NCI-H2196 (cell line): ENCODE data around the gene PATJ.
"Not testable (repeated sequence)": the region's sequence is repeated elsewhere in the genome, so short reads cannot be mapped to it uniquely, and the experiment has no call there.

ENCODE experiments used
- DNase-seq: peaks from one replicate; lab custom pipeline; 2025; ENCODE audit not compliant: unreplicated experiment; lab: John Stamatoyannopoulos, UW

PATJ gene

DNA sequence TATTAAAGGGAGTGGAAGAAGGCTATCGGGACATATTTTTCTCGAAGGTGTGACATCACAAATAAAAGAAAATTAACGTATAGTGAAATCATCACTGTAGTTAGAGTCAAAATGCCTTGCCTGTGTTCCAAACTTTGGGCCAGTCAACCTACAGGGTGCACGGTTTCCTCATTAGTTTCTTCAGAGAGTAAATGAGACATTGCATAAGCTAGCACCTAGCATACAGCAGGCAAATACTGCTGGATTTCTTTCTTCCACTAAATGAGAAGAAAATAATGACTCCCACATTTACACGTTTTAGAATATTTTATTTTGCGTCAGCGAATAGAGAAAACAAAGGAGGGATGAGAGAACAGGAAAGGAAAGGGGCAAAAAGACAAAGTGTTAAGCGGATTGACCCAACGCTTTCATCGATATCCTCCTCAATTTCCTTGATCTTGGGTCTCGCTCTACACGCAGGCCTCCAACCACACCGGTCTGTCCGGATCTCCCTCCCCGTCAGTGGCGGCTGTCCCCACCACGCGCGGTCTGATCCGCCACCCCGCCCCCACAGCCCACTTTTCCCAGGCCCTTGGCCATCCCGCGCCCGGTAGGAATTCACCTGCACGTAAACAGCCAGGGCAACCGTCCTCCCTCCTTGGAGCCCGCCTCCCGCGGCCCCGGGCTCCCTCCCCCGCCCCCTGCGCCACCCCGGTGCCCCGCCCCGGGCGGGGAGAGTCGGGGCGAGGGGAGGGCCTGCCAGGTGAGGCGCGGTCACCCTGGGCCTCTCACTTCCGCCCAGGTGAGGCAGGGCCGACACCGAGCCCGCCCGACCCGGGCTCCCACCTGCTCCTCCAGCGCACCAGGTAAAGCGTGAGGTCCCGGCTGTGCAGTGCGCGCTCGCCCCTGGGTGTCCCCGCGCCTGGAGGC lies at the start of gene PATJ:
PATJ (plus strand) TSS at position 770 of the 909 bp plus-strand sequence. CDS start 20,413 bp downstream, outside the sequence.
- DNase-seq, result peak; percentile 90

GRCh38 chr1:61699911-61700851 lies 42.1 kb upstream of the PATJ start:
- no peak for DNase-seq

- no peak for DNase-seq
These were observed 33.0 kb upstream of the PATJ start for GRCh38 chr1:61708953-61709907.

GRCh38 chr1:61709908-61710289 lies 32.4 kb upstream of the PATJ start:
- DNase-seq, result no peak

DNA sequence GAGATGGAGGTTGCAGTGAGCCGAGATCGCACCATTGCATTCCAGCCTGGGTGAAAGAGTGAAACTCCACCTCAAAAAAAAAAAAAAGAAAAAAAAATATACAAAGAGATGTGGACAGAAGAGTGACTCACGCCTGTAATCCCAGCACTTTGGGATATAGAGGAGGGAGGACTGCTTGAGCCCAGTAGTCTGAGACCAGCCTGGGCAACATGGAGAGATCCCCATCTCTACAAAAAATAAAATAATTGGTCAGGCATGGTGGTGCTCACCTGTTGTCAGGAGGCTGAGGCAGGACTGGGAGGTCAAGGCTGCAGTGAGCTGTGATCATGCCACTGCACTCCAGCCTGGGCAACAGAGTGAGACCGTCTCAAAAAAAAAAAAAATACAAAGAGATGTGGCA lies 31.0 kb upstream of the PATJ start:
- not testable (repeated sequence) for DNase-seq

DNA sequence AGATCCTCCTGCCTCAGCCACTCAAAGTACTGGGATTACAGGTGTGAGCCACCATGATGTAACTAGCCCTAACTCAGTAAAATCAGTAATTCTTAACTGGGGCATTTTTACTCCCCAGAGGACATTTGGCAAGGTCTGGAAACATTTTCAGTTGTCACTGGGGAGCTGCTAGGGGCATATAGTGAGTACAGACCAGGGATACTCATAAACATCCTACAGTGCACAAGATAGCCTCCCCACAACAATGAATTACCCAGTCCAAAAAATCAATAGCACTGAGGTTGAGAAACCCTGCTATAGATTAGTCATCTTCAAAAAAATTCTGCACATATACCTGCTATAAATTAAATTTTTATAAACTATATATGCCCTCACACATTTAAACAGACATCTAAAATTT lies 30.3 kb upstream of the PATJ start:
- DNase-seq, result no peak

GRCh38 chr1:61718996-61719663 lies 23.1 kb upstream of the PATJ start:
- DNase-seq, result not testable (repeated sequence)

- DNase-seq, result no peak
These were observed 17.8 kb upstream of the PATJ start for GRCh38 chr1:61724506-61724812.

DNA sequence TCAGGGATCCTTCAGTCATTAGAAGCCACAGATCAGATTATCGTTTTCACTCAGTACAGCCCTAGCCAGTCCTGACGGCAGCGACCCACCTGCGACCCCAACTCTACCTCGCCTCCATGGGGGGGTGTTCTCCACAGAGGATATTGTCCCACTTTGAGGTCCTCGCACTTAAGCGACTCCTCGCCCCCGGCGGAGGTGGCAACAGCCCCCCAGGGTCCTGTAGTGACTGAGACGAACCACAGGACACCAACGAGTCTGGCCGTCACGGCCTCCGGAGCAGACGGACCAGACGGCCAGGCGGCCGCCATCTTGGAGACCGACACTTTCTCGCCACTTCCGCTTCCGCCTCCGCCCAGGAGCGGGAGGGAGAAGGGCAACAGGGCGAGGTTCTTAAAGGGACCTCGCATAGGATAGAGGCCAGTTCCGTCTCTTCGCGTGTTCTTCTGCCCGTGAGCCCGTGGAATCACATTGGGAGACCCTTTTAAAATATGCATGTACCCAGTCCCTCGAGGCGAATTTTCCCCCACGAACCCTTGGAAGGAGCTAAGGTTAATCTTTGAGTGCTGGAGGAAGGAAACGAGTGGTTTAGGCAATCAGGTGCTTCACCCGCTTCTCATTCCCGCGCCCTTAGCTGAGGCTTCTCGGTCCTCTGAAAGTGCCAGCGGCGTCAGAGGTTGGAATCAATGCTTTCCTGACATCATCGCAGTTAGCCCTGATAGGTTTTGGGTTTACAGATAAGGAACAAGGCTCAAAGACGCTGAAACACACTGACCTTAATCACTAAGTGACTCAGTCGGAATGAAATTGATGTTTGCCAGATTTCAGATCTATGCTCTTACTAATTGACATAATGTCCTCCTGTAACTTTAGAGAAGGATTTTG lies 17.2 kb upstream of the PATJ start, which contains the start of gene TM2D1:
TM2D1 (minus strand) TSS at position 329 of the 882 bp plus-strand sequence; CDS start at position 308, 21 bp downstream.
- peak; percentile 94 for DNase-seq

DNA sequence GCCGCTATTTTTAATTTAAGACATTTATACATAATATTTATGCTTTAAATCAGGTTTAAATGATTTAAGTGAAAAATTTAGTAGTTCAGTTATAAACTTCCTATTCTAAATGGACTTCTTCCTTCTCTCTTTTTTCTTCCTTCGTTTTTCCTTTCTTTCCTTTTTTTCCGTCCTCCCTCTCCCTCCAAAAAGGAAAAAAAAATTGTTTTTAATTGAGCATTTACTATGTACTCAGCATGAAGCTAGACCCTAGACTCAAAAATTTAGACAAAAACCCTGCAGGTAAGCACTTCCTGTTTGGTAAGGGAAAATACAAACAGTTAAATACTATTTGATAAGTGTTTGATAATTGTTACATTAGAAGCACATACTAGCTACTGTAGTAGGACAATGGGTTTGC lies 14.7 kb upstream of the PATJ start:
- DNase-seq, result no peak

DNA sequence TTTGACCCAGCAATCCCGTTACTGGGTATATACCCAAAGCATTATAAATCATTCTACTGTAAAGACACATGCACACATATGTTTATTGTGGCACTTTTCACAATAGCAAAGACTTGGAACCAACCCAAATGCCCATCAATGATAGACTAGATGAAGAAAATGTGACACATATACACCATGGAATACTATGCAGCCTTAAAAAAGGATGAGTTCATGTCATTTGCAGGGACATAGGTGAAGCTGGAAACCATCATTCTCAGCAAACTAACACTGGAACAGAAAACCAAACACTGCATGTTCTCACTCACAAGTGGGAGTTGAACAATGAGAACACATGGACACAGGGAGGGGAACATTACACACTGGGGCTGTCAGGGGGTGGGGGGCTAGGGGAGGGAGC lies 11.6 kb upstream of the PATJ start:
- DNase-seq, result not testable (repeated sequence)

- DNase-seq, result no peak
These were observed 9.6 kb upstream of the PATJ start for GRCh38 chr1:61732726-61733125.

DNA sequence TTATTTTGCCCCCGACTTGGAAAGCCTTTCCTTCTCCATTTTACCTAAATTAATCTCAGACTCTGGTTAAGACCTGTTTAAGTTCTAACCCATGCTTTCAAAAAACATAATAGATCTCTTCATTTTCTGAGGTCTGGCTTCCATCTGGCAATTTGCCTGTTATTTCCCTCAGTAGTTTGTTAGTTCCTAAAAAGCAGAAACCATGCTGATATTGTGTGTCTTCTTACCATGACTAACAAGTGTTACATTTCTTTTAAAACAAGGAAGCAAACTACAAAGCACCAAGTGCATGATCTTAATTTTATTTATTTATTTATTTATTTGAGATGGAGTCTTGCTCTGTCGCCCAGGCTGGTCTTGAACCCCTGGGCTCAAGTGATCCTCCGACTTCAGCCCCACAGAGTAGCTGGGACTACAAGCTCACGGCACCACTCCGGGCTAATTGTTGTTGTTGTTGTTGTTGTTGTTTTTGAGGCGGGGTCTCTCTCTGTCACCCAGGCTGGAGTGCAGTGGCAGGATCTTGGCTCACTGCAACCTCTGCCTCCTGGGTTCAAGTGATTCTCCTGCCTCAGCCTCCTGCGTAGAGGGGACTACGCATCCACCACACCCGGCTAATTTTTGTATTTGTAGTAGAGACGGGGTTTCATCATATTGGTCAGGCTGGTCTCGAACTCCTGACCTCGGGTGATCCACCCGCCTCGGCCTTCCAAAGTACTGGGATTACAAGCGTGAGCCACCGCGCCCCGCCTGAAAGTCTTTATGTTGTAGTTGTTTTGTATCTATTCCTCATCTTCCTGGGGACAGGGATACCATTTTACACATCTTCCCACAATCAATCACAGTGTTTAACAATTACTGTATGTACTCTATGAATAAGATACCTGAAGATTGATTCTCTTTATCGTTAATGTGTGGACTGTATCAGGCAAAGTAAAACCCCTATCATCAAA lies 1.3 kb upstream of the PATJ start:
- DNase-seq, result no peak

GRCh38 chr1:61742620-61743430 lies 545 bp downstream of the PATJ start:
- peak; percentile 23 for DNase-seq

DNA sequence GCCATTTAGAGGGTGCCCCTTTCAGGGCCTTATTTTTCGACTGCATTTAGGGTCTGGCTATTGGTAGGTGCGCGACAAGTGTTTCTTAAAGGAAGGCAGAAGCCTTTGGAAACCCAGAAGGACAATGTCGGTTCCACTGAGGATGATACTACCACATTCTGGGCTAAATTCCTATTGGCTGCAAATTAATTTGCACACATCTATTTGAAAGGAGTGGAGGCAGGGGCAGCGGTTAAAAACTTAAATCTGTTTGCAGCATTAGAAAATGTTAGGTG lies 1.1 kb downstream of the PATJ start:
- no peak for DNase-seq

GRCh38 chr1:61743716-61744580 lies 1.7 kb downstream of the PATJ start:
- no peak for DNase-seq
